Measurements from ENCODE around the gene SH3GL3.

DNA sequence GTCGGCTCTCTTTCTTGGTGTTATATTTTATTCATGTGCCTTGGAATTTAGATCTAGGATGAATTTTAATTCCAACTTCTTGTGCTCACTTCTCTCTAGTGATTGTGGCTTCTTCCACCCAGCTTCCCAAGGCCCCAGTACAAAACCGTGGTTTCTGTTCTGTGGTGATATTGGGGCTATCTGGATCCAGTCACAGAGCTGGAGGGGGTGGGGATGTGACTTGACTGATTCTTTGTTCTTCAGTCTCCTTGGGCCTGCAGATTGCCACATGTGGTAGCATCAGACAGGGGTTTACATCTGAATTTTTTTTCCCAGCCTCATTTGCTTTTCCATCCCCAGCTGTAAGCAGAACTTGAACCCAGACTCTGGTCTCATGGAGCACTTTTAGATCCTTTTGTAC lies 108.2 kb downstream of the SH3GL3 start:
- TF ChIP-seq POLR2A (IDR thresholded peaks at IDR 0.05) = no peak
- TF ChIP-seq, protein P1, sequence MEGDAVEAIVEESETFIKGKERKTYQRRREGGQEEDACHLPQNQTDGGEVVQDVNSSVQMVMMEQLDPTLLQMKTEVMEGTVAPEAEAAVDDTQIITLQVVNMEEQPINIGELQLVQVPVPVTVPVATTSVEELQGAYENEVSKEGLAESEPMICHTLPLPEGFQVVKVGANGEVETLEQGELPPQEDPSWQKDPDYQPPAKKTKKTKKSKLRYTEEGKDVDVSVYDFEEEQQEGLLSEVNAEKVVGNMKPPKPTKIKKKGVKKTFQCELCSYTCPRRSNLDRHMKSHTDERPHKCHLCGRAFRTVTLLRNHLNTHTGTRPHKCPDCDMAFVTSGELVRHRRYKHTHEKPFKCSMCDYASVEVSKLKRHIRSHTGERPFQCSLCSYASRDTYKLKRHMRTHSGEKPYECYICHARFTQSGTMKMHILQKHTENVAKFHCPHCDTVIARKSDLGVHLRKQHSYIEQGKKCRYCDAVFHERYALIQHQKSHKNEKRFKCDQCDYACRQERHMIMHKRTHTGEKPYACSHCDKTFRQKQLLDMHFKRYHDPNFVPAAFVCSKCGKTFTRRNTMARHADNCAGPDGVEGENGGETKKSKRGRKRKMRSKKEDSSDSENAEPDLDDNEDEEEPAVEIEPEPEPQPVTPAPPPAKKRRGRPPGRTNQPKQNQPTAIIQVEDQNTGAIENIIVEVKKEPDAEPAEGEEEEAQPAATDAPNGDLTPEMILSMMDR (IDR thresholded peaks at IDR 0.05) = no peak

Measured in lower leg skin (tissue), 3 donors.